Measurements from ENCODE around the gene ROBO4.

DNA sequence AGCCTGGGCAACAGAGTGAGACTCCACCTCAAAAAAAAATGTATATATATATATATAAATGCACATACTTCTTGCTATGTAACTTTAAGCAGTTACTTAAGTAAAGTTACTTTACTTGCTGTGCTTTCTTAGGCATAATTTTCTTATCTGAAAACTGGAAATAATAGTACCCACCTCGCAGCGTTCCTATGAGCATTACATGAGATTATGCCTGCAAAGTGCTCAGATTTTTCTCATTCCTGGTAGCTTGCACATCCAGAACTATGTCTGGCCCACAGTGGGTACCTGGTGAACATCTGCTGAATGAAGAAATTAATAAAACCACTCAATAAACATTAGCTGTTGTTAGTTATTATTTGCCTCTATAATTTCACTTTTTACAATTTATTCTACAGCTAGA lies 38.5 kb downstream of the ROBO4 start:
- TF ChIP-seq, protein P1, sequence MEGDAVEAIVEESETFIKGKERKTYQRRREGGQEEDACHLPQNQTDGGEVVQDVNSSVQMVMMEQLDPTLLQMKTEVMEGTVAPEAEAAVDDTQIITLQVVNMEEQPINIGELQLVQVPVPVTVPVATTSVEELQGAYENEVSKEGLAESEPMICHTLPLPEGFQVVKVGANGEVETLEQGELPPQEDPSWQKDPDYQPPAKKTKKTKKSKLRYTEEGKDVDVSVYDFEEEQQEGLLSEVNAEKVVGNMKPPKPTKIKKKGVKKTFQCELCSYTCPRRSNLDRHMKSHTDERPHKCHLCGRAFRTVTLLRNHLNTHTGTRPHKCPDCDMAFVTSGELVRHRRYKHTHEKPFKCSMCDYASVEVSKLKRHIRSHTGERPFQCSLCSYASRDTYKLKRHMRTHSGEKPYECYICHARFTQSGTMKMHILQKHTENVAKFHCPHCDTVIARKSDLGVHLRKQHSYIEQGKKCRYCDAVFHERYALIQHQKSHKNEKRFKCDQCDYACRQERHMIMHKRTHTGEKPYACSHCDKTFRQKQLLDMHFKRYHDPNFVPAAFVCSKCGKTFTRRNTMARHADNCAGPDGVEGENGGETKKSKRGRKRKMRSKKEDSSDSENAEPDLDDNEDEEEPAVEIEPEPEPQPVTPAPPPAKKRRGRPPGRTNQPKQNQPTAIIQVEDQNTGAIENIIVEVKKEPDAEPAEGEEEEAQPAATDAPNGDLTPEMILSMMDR (IDR thresholded peaks at IDR 0.05), result no peak
- TF ChIP-seq POLR2A (IDR thresholded peaks at IDR 0.05), result no peak

Data from uterus (tissue), 2 donors.